GM20431 (cell line): ENCODE data around the gene GNAI3.

Source experiments
- in situ Hi-C: fragments of 300-500 bp; cut with MseI, MboI; formaldehyde crosslinking; loops from one replicate; pipeline ENCODE4 v1.15.0; 2020; ENCODE audit warnings: low sequenced_read_pairs; ENCODE audit not compliant: unreplicated experiment

GNAI3 gene

DNA sequence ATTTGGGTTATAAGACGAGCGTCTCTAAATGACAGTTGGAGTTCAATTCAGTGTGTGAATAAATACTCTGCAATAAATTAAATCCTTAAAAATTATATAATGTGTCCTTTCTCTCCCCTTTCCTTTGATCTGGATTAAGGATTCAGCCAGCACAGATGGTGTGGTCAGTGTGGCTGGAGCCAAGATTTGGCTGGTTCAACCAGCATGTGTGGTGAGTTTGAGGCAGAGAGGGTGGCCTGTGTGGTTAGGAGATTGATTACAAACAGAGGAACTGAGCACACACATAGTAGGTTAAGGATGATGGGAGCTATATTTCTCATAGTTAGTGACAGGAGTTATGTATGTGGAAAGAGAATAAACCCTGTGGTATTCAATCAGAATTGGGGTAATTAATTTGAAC lies 24.7 kb upstream of the GNAI3 start:
- in situ Hi-C loops, result no loop called here

DNA sequence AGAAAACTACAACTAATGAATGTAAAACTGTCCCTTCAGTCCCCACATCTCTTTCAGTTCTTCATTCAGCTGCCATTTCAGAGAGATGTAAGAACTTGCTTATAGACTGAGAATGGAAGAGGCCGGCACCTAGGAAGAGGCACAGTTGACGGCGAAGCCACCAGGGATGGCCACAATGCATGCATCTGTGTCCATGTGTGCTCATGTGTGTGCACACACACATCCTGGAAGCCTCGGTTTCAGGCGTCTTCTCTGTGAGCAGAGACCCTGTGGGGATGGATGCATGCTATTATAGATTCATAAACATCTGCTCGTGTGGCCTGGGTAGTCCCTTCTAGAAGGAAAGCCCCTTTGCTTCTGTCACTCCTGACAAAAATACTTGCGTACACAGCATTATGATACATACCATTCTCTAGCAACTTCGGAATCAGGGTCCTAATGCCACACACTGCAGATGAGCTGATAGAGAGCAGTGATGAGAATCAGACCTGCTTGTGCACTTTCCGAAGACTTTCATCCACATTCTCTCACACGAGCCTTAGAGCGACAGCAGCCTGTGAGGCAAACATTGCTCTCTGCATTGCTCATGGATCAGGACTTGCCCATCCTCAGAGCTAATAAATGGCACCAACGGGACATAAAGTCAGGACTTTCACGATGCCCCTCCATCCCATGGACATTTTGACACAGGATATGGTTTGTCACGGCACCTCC lies 21.2 kb upstream of the GNAI3 start:
- in situ Hi-C loops, result loop anchor here (25.0 kb wide), 1 partner anchor 265 kb away; no protein-coding TSS in a partner anchor

- in situ Hi-C loops, result loop anchor here (25.0 kb wide), 1 partner anchor 266 kb away; no protein-coding TSS in a partner anchor
Measured at GRCh38 chr1:109527846-109528695, 20.3 kb upstream of the GNAI3 start.

DNA sequence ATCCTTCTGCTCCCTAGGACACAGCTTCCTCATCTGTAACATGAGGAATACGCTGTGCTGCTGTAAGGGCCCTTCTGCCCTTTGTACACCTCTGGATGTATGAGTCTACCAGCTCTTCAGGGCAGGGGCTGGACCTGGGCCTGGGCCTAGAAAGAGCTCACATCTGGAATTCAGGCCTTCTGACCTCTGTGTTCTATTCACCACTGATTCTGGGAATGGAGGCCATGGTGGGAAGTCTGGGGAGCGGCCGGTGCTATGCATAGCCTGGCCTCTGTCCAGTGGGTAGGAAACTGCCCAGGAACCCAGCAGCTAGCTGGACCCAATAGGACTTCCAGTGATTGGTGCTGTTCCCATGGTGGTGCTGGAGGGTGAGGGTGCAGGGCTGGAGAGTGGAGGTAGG lies 19.7 kb upstream of the GNAI3 start:
- in situ Hi-C loops, result loop anchor here (25.0 kb wide), 1 partner anchor 266 kb away; no protein-coding TSS in a partner anchor

- in situ Hi-C loops, result loop anchor here (5.0 to 25.0 kb wide), 2 partner anchors 38 to 268 kb away; partner anchors contain the start of gene CYB561D1
Measured at GRCh38 chr1:109529881-109530456, 18.4 kb upstream of the GNAI3 start.

DNA sequence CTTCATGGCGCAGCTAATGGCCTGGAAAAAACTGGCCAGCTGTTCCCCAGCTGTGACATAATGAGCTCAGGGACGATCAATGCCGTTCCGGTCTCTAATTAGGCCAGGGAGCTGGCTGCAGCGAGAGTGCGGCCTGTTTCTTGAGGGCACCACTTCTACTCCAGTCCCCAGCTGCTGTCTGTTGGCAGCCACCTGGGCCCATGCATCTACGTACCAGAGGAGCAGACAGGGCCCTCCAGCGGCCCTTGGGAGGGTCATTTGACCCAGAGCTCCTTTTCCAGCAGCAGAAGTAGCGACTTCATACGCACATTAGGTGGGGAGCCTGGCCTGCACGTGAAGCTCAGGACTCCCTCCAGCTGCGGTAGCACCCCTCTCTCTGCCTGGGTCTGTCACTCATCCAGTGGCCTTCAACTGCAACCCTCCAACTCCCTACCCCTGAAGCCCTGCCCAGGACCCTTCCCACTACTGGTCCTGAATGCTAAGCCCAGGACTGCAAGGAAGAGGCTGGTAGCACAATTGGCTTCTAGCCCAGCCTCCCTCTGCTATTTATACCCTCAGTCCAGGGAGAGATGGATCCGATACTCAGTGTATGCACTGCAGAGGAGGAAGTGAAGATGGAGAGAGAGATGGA lies 17.8 kb upstream of the GNAI3 start:
- in situ Hi-C loops, result loop anchor here (5.0 to 25.0 kb wide), 2 partner anchors 38 to 268 kb away; partner anchors contain the start of gene CYB561D1

- in situ Hi-C loops, result loop anchor here (5.0 to 25.0 kb wide), 2 partner anchors 39 to 269 kb away; partner anchors contain the start of gene CYB561D1
Measured at GRCh38 chr1:109531380-109531779, 17.0 kb upstream of the GNAI3 start.

DNA sequence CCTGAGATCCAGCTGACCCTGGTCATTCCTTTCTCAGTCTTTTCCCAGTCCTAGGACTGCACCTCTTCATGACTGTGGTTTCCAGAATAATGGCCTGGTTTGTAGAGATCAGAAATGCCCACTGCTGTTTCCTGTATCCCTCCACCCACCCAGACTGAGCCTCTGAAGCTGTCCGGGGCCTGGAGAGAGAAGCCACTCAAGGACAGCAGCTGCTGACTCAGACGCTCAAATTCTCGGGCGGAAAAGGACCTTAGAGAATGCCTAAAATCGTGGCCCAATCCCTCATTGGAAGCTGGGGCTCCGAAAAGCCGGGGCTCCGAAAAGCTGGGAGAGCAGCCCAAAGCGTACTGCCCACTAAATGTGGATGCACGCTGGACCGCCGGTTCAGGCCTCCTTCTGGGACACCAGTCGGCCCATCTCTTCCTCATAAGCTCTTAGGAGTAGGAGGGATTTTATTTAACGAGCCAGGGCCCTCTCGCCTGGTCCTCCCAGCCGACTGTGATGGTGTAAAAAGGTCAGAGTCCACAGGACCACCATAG lies 16.5 kb upstream of the GNAI3 start:
- in situ Hi-C loops, result loop anchor here (5.0 to 25.0 kb wide), 2 partner anchors 40 to 270 kb away; partner anchors contain the start of gene CYB561D1

DNA sequence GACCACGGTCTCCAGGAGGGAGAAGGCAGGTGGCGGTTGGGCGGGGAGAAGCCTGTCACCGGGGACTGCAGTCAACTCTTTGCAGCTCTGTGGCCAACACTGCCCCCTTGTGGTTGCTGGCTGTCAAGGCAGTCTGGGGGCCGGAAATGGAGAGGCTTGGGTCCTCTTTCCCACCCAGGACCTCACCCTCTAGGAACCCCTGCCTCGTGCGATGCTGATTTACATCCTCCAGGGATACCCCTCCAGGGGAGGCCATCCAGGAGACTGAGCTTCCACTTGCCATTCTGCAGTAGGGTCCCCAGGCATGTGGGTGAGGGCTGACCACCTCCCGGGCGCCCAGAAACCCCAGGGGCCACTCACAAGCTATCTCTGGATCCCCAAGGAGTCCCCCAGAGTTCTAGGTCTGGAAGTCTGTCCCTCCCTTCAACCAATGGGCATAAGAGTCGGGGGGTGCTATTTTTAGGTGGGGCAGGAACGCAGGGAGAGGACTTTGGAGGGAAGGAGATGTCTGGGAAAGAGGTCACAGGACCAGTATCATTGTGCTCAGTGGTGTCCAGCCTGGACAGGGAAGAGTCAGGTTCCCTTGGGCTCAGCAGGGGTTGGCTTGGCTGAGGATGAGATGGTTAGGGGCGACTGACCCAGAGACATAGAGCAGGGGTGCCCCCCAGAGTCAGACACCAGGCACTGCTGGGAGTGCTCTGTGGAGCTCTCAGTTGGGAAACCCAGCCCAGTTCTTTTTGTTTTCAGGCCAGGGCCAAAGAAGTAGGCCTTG lies 15.9 kb upstream of the GNAI3 start:
- in situ Hi-C loops, result loop anchor here (5.0 to 25.0 kb wide), 2 partner anchors 40 to 270 kb away; partner anchors contain the start of gene CYB561D1

- in situ Hi-C loops, result loop anchor here (5.0 to 25.0 kb wide), 2 partner anchors 42 to 272 kb away; partner anchors contain the start of gene CYB561D1
Measured at GRCh38 chr1:109534307-109534858, 14.0 kb upstream of the GNAI3 start.

DNA sequence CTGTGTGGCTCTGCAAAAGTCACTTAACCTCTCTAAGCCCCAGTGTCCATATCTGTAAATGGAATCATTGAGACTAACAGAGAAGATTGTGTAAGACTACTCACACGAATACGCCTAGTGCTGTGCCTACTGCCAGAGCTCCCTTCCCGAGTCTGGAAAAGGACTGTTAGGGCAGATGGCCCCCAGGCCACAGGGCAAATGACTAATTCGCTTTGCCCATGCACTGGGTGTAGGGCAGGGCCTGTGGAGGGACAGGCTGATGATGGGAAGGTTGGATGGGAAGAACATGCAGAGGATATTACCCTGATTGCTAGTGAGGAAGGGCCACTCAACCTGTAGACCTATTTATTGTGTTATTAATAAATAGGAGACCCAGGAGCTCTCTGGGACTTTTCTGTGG lies 12.9 kb upstream of the GNAI3 start:
- in situ Hi-C loops, result loop anchor here (25.0 kb wide), 1 partner anchor 273 kb away; no protein-coding TSS in a partner anchor

- in situ Hi-C loops, result loop anchor here (25.0 kb wide), 1 partner anchor 274 kb away; no protein-coding TSS in a partner anchor
Measured at GRCh38 chr1:109535971-109536491, 12.4 kb upstream of the GNAI3 start.

- in situ Hi-C loops, result loop anchor here (25.0 kb wide), 1 partner anchor 275 kb away; no protein-coding TSS in a partner anchor
Measured at GRCh38 chr1:109537450-109538178, 10.8 kb upstream of the GNAI3 start.

GRCh38 chr1:109538827-109539555 lies 9.4 kb upstream of the GNAI3 start:
- in situ Hi-C loops, result loop anchor here (25.0 kb wide), 1 partner anchor 277 kb away; no protein-coding TSS in a partner anchor

DNA sequence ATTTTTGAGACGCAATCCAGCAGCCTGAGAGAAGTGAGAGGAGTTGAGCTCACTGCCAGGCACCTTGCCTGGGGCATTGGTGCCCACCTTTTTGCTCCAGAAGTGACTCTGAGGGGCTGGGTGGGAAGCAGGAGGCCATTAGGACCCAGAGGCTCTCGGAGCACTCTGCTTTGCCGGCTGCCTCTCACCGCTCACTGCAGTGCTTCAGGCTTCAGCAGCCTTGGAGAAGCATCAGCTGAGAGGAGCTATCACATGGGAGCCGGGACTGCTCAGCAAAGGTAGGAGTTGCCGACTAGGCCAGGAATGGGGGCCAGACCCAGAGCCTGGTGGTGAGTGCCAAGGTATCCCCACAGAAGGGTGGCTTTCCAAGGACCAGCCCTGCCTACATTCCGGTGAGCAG lies 8.7 kb upstream of the GNAI3 start, which contains the start of gene GPR61:
TSS of gene GPR61 (plus strand) at position 197 of the 400 bp plus-strand sequence. CDS start 3,151 bp downstream, outside the sequence.
- in situ Hi-C loops, result loop anchor here (25.0 kb wide), 1 partner anchor 277 kb away; no protein-coding TSS in a partner anchor

GRCh38 chr1:109541102-109541501 lies 7.3 kb upstream of the GNAI3 start:
- in situ Hi-C loops, result loop anchor here (25.0 kb wide), 1 partner anchor 279 kb away; no protein-coding TSS in a partner anchor
